H1 (cell line): Measurements from ENCODE around the gene ACSF2. TPM values are rescaled to one million over a fixed set of nuclear protein-coding genes. Genes with fewer than 3 reads are reported as not detected.

ENCODE experiments used
- CTCF ChIA-PET: fragments of 300-600 bp; sonication (Branson Sonifier 250); formaldehyde crosslinking; loops from one replicate; lab custom pipeline; 2021; ENCODE audit not compliant: partially characterized antibody; lab: Charles Lee
- POLR2A ChIA-PET: fragments of 300-600 bp; sonication (Branson Sonifier 250); formaldehyde crosslinking; loops from one replicate; lab custom pipeline; 2021; ENCODE audit warnings: inconsistent platforms; ENCODE audit not compliant: partially characterized antibody; lab: Charles Lee
- DNase-seq, 2 experiments: peaks; one replicate each; pipeline versions ENCODE4 v3.0.0 to v3.0.0-alpha.2; 2010 to 2022; ENCODE audit warnings: low spot score in 2 of 2, low read depth in 1 of 2, mixed read lengths in 1 of 2
- FAIRE-seq: peaks from 2 replicates; lab custom pipeline; 2011; peaks lifted over from hg19 to GRCh38; lab: Jason Lieb, UNC
- H2AFZ ChIP-seq: 2 replicates; pipeline ENCODE4 v1.8.1; 2012; ENCODE audit warnings: low read length, inconsistent platforms
- H2AK5ac ChIP-seq: 2 replicates; pipeline ENCODE4 v1.6.1; 2013; ENCODE audit warnings: low read depth, low read length
- H2BK120ac ChIP-seq: replicated peaks from 2 replicates; pipeline ENCODE3; 2013; ENCODE audit warnings: low read depth, low read length, inconsistent platforms
- H2BK12ac ChIP-seq: 2 replicates; pipeline ENCODE4 v1.6.1; 2013; ENCODE audit warnings: low read depth, low read length
- H2BK15ac ChIP-seq: 2 replicates; pipeline ENCODE4 v1.6.1; 2013; ENCODE audit warnings: low read length
- H2BK20ac ChIP-seq: 2 replicates; pipeline ENCODE4 v1.6.1; 2013; ENCODE audit warnings: low read length
- H2BK5ac ChIP-seq: 2 replicates; pipeline ENCODE4 v1.6.1; 2013; ENCODE audit warnings: low read depth, low read length
- H3K14ac ChIP-seq: 2 replicates; pipeline ENCODE4 v1.6.1; 2013; ENCODE audit warnings: inconsistent platforms; ENCODE audit not compliant: insufficient read length
- H3K18ac ChIP-seq: 2 replicates; pipeline ENCODE4 v1.6.1; 2013; ENCODE audit warnings: low read length; ENCODE audit errors: extremely low read depth
- H3K23ac ChIP-seq: 2 replicates; pipeline ENCODE4 v1.6.1; 2013; ENCODE audit warnings: inconsistent platforms; ENCODE audit not compliant: insufficient read length
- H3K23me2 ChIP-seq: 2 replicates; pipeline ENCODE4 v1.6.1; 2013; ENCODE audit warnings: low read depth, low read length
- H3K27ac ChIP-seq: 2 replicates; pipeline ENCODE4 v1.6.1; 2011; ENCODE audit warnings: low read depth, low read length, inconsistent platforms
- H3K27me3 ChIP-seq, 4 experiments: replicated peaks in 1 of 4; 1 replicate in 1 of 4; 2 replicates in 3 of 4; pipeline versions ENCODE4 v1.6.1 to v1.8.1; 2011 to 2013; ENCODE audit warnings: low read length in 3 of 4, mild to moderate bottlenecking in 3 of 4, inconsistent platforms in 2 of 4, mixed read lengths in 2 of 4, moderate library complexity in 1 of 4; ENCODE audit not compliant: control insufficient read depth in 3 of 4, insufficient read depth in 3 of 4; ENCODE audit errors: extremely low read depth in 1 of 4
- H3K36me3 ChIP-seq, 4 experiments: 2 replicates each; pipeline versions ENCODE4 v1.6.1 to v1.8.1; 2011 to 2013; ENCODE audit warnings: mild to moderate bottlenecking in 4 of 4, low read length in 3 of 4, moderate library complexity in 2 of 4, control low read depth in 1 of 4, inconsistent platforms in 1 of 4; ENCODE audit not compliant: insufficient read depth in 4 of 4, control insufficient read depth in 2 of 4
- H3K4ac ChIP-seq: replicated peaks from 2 replicates; pipeline ENCODE3; 2013; ENCODE audit warnings: low read length, low read depth, mixed read lengths, inconsistent platforms; ENCODE audit not compliant: insufficient read length
- H3K4me1 ChIP-seq, 4 experiments: replicated peaks in 1 of 4; 1 replicate in 1 of 4; 2 replicates in 3 of 4; pipeline versions ENCODE4 v1.6.1 to v1.8.1; 2011 to 2013; ENCODE audit warnings: low read length in 3 of 4, inconsistent platforms in 2 of 4, mixed read lengths in 1 of 4; ENCODE audit not compliant: insufficient read depth in 4 of 4, control insufficient read depth in 3 of 4
- H3K4me2 ChIP-seq, 2 experiments: 2 replicates each; pipeline versions ENCODE4 v1.6.1 to v1.8.1; 2011 to 2013; ENCODE audit warnings: low read depth in 2 of 2, low read length in 2 of 2, control low read depth in 1 of 2, inconsistent platforms in 1 of 2, mild to moderate bottlenecking in 1 of 2; ENCODE audit not compliant: insufficient read depth in 1 of 2
- H3K4me3 ChIP-seq, 4 experiments: fragments of 200-600, 300-600 bp in 1 of 4; sonication (generic), shearing (Covaris generic), sonication (Bioruptor Twin) in 1 of 4; 2 replicates each; pipeline versions ENCODE4 v1.5.1 to v1.8.1; 2011 to 2016; ENCODE audit warnings: low read length in 4 of 4, low read depth in 3 of 4, control low read depth in 2 of 4, inconsistent platforms in 2 of 4, mild to moderate bottlenecking in 2 of 4, mixed read lengths in 1 of 4, moderate library complexity in 1 of 4; ENCODE audit not compliant: insufficient read depth in 2 of 4; ENCODE audit errors: extremely low read depth in 1 of 4
- H3K56ac ChIP-seq: replicated peaks from 2 replicates; pipeline ENCODE3; 2013; ENCODE audit warnings: low read depth, mild to moderate bottlenecking, mixed read lengths, low read length, inconsistent platforms; ENCODE audit not compliant: insufficient read length
- H3K79me1 ChIP-seq: 2 replicates; pipeline ENCODE4 v1.6.1; 2013; ENCODE audit warnings: low read depth, low read length, control low read depth
- H3K79me2 ChIP-seq, 2 experiments: 2 replicates each; pipeline versions ENCODE4 v1.6.1 to v1.8.1; 2012 to 2013; ENCODE audit warnings: low read length in 2 of 2, mild to moderate bottlenecking in 2 of 2, inconsistent platforms in 1 of 2; ENCODE audit not compliant: insufficient read depth in 2 of 2, control insufficient read depth in 1 of 2
- H3K9ac ChIP-seq, 4 experiments: replicated peaks in 1 of 4; 1 replicate in 1 of 4; 2 replicates in 3 of 4; pipeline versions ENCODE4 v1.6.1 to v1.8.1; 2011 to 2013; ENCODE audit warnings: low read depth in 3 of 4, low read length in 3 of 4, control low read depth in 2 of 4, mild to moderate bottlenecking in 2 of 4, moderate library complexity in 2 of 4, inconsistent platforms in 1 of 4; ENCODE audit errors: extremely low read depth in 1 of 4
- H3K9me3 ChIP-seq, 2 experiments: 2 replicates each; pipeline versions ENCODE4 v1.6.1 to v1.8.1; 2012 to 2013; ENCODE audit warnings: mild to moderate bottlenecking in 2 of 2, moderate library complexity in 2 of 2, control low read depth in 1 of 2, inconsistent platforms in 1 of 2, low read depth in 1 of 2, low read length in 1 of 2, mixed read lengths in 1 of 2; ENCODE audit not compliant: insufficient read depth in 2 of 2
- H4K20me1 ChIP-seq, 2 experiments: replicated peaks in 1 of 2; 2 replicates each; pipeline versions ENCODE3 to v1.8.1; 2011 to 2013; ENCODE audit warnings: inconsistent platforms in 2 of 2, low read length in 2 of 2, mild to moderate bottlenecking in 1 of 2; ENCODE audit not compliant: insufficient read depth in 2 of 2, control insufficient read depth in 1 of 2
- H4K5ac ChIP-seq: 2 replicates; pipeline ENCODE4 v1.6.1; 2013; ENCODE audit warnings: low read length, low read depth, mixed read lengths, inconsistent platforms; ENCODE audit not compliant: insufficient read length
- H4K8ac ChIP-seq: 2 replicates; pipeline ENCODE4 v1.8.0; 2013; ENCODE audit warnings: mild to moderate bottlenecking, moderate library complexity, low read length, inconsistent platforms; ENCODE audit not compliant: insufficient read depth; ENCODE audit errors: extremely low read depth
- H4K91ac ChIP-seq: replicated peaks from 2 replicates; pipeline ENCODE3; 2013; ENCODE audit warnings: low read length, mixed read lengths, inconsistent platforms; ENCODE audit not compliant: insufficient read length
- ATF3 ChIP-seq: IDR thresholded peaks from 2 replicates; pipeline ENCODE4 v1.6.1; 2011; ENCODE audit warnings: low read depth, mild to moderate bottlenecking, low read length; ENCODE audit not compliant: insufficient read depth
- BACH1 ChIP-seq: IDR thresholded peaks from 2 replicates; pipeline ENCODE4 v1.6.1; 2012; ENCODE audit warnings: low read length, improper control_type of control experiment
- BCL11A ChIP-seq, 2 experiments: IDR thresholded peaks; one replicate each; pipeline ENCODE4 v1.6.1; 2011; ENCODE audit warnings: low read depth in 2 of 2, low read length in 2 of 2, mild to moderate bottlenecking in 2 of 2
- CBX5 ChIP-seq: fragments of 300-800, 300-1000 bp; sonication (generic); IDR thresholded peaks from 2 replicates; pipeline ENCODE4 v1.7.1; 2016; ENCODE audit warnings: antibody characterized with exemption, low read length, low read depth
- CREB1 ChIP-seq: IDR thresholded peaks from 2 replicates; pipeline ENCODE4 v1.6.1; 2012; ENCODE audit warnings: inconsistent platforms
- EGR1 ChIP-seq: IDR thresholded peaks from 2 replicates; pipeline ENCODE4 v1.6.1; 2011; ENCODE audit warnings: low read depth, low read length, borderline replicate concordance
- GTF2F1 ChIP-seq: IDR thresholded peaks from 2 replicates; pipeline ENCODE4 v1.6.1; 2012; ENCODE audit warnings: low read depth, low read length, improper control_type of control experiment, borderline replicate concordance
- POLR2AphosphoS5 ChIP-seq: IDR thresholded peaks from 2 replicates; pipeline ENCODE4 v1.6.1; 2011; ENCODE audit warnings: low read depth, low read length
- SP4 ChIP-seq: IDR thresholded peaks from 2 replicates; pipeline ENCODE4 v1.6.1; 2012; ENCODE audit warnings: low read length, inconsistent platforms
- TBP ChIP-seq: IDR thresholded peaks from 2 replicates; pipeline ENCODE4 v1.6.1; 2011; ENCODE audit warnings: low read depth, low read length, improper control_type of control experiment
- WGBS, 2 experiments: shearing (Covaris generic) in 1 of 2; methylation state at CpG; one replicate each; pipeline versions ENCODE4 v1.1.6 to v1.1.7; 2013 to 2015; ENCODE audit warnings: low lambda C conversion rate in 2 of 2, mixed read lengths in 2 of 2, inconsistent platforms in 1 of 2, low coverage in 1 of 2, missing lambda C conversion rate in 1 of 2; ENCODE audit not compliant: insufficient replicate concordance in 2 of 2, insufficient coverage in 1 of 2, insufficient read length in 1 of 2; ENCODE audit errors: extremely low coverage in 1 of 2, missing lambda C conversion rate in 1 of 2; 5-methylcytosine and 5-hydroxymethylcytosine counted together
- polyA plus RNA-seq, 7 experiments: library from polyadenylated mRNA; depleted of rRNA in 3 of 7; stranded (reverse) in 5 of 7; unstranded in 2 of 7; fragments of >200 nt in 5 of 7; fragments of 200-250 nt in 2 of 7; gene quantifications; 1 replicate in 5 of 7; 2 replicates in 1 of 7; 4 replicates in 1 of 7; pipeline versions ENCODE4 v1.2.1 to v1.2.3, GENCODE V29; 2011 to 2013; ENCODE audit warnings: missing spikeins in 2 of 7, mixed read lengths in 2 of 7
- total RNA-seq: library from RNA; stranded (reverse); fragmentation: NEBNext Ultra II Directional; extraction: Animal tissue kit (Norgen Biotek cat#: 25700); gene quantifications from 2 replicates; pipeline ENCODE4 v1.2.1, GENCODE V29; 2021

The ACSF2 gene
- total and polyA plus RNA-seq, 2 of the 8 experiments (the other 6 are each of a cell fraction or from before 2014, with no cell fraction given): 14.5 to 16.3 TPM

- no peak overlapping the region for H3K4me2 ChIP-seq
- no peak overlapping the region for H3K18ac ChIP-seq
- no peaks in the 10 kb centered on the region for H3K23me2 ChIP-seq
- no peak overlapping the region for H3K56ac ChIP-seq
- H3K9ac ChIP-seq: no peak overlapping the region
- no peak overlapping the region for H2BK120ac ChIP-seq
- no peak overlapping the region for H3K4me3 ChIP-seq
- no peak overlapping the region for H4K91ac ChIP-seq
- H2BK12ac ChIP-seq: no peak overlapping the region
- 0 out of 7 replicates have a peak, but pooled peaks cover 0 to 3% (median 0%) of the 10 kb centered on the region in 4 experiments for H3K27me3 ChIP-seq
- no peaks in the 10 kb centered on the region for H3K9me3 ChIP-seq
- no peak overlapping the region for H3K4ac ChIP-seq
- no peaks in the 10 kb centered on the region for H3K79me2 ChIP-seq
- no peak overlapping the region for H2BK15ac ChIP-seq
- H2AK5ac ChIP-seq: no peak overlapping the region
- FAIRE-seq: no peak
- no peak overlapping the region for H4K5ac ChIP-seq
- no peak overlapping the region for H4K8ac ChIP-seq
- no peak overlapping the region for H3K23ac ChIP-seq
- H2AFZ ChIP-seq: no peak overlapping the region
- no peaks in the 10 kb centered on the region for H3K4me1 ChIP-seq
- peaks cover 0 to 9% of the 10 kb centered on the region in 2 experiments for H4K20me1 ChIP-seq
- POLR2A ChIA-PET: no interaction called here
- H3K14ac ChIP-seq: no peak overlapping the region
- no peaks in the 10 kb centered on the region for H3K79me1 ChIP-seq
- H3K36me3 ChIP-seq: no peaks in the 10 kb centered on the region; a peak in 1 of 8 replicates
- CTCF ChIA-PET: interaction anchor here (1.1 to 4.1 kb wide), 3 partner anchors 12 to 162 kb away, joined by 3 to 22 read pairs (median 7); partner anchors contain the start of gene LRRC59
- H2BK20ac ChIP-seq: no peak overlapping the region
- 86% methylated on average over 8 of the region's 9 CpGs; no CpG with 5 or more reads in 1 of the 2 experiments for WGBS, 2 experiments
- no peak overlapping the region for H3K27ac ChIP-seq
- H2BK5ac ChIP-seq: no peak overlapping the region
- DNase-seq: no peak
- TF ChIP-seq ATF3 (no peak), SP4 (no peak), BCL11A (IDR thresholded peaks at IDR 0.05; ENCODE audit: low read depth in 2 of 2, low read length in 2 of 2) (no peak), POLR2AphosphoS5 (no peak), CBX5 (no peak), BACH1 (no peak), CREB1 (no peak), TBP (no peak), GTF2F1 (no peak), EGR1 (no peak)
Observed at GRCh38 chr17:50460831-50461526, 35.0 kb downstream of the ACSF2 start.
